H1 (cell line): ENCODE results near the gene EIPR1.

Experiments used
- MAFK ChIP-seq: IDR thresholded peaks from 2 replicates; pipeline ENCODE4 v1.6.1; 2012; ENCODE audit warnings: low read depth, mild to moderate bottlenecking, improper control_type of control experiment, low read length
- TAF7 ChIP-seq: optimal IDR thresholded peaks from 2 replicates; pipeline ENCODE3; 2011; ENCODE audit warnings: low read depth, mild to moderate bottlenecking, inconsistent platforms, low read length, moderate library complexity, borderline replicate concordance

- TF ChIP-seq TAF7, result no peak
- no peak for TF ChIP-seq MAFK
Observed at GRCh38 chr2:3257826-3258225, 119.8 kb downstream of the EIPR1 start.
